Karpas-422 (cell line): ENCODE results near the gene MAP2K4. TPM values are rescaled to one million over a fixed set of nuclear protein-coding genes. Genes with fewer than 3 reads are reported as not detected.

Experiments
- DNase-seq: peaks from one replicate; pipeline ENCODE4 v3.0.0-alpha.2; 2015
- H2AFZ ChIP-seq: fragments of 200-600 bp; sonication (generic); 2 replicates; pipeline ENCODE4 v1.6.1; 2014; ENCODE audit warnings: antibody characterized with exemption, low read length, mixed read lengths
- H3K27ac ChIP-seq: fragments of 200-600 bp; sonication (generic); 2 replicates; pipeline ENCODE4 v1.5.1; 2014; ENCODE audit warnings: mild to moderate bottlenecking, low read length, moderate library complexity
- H3K27me3 ChIP-seq: fragments of 200-600 bp; sonication (generic); 2 replicates; pipeline ENCODE4 v1.6.1; 2014; ENCODE audit warnings: low read length, mixed read lengths
- H3K36me3 ChIP-seq: fragments of 200-600 bp; sonication (generic); 2 replicates; pipeline ENCODE4 v1.6.1; 2014; ENCODE audit warnings: low read length, mixed read lengths; ENCODE audit not compliant: insufficient read depth
- H3K4me1 ChIP-seq: fragments of 200-600 bp; sonication (generic); 2 replicates; pipeline ENCODE4 v1.6.1; 2014; ENCODE audit warnings: mild to moderate bottlenecking, low read length, mixed read lengths
- H3K4me2 ChIP-seq: fragments of 200-600 bp; sonication (generic); 2 replicates; pipeline ENCODE4 v1.6.1; 2014; ENCODE audit warnings: low read length, low read depth, mild to moderate bottlenecking; ENCODE audit not compliant: poor library complexity, severe bottlenecking
- H3K4me3 ChIP-seq: fragments of 200-600 bp; sonication (generic); 2 replicates; pipeline ENCODE4 v1.5.1; 2014; ENCODE audit warnings: mild to moderate bottlenecking, antibody characterized with exemption, low read length, mixed read lengths
- H3K79me2 ChIP-seq: fragments of 200-600 bp; sonication (generic); 2 replicates; pipeline ENCODE4 v1.6.1; 2014; ENCODE audit warnings: mild to moderate bottlenecking, low read length, mixed read lengths
- H3K9ac ChIP-seq: fragments of 200-600 bp; sonication (generic); 2 replicates; pipeline ENCODE4 v1.6.0; 2014; ENCODE audit warnings: low read length
- H3K9me2 ChIP-seq: fragments of 200-600 bp; sonication (generic), shearing (Covaris generic); replicated peaks from 2 replicates; pipeline ENCODE4 v1.6.0; 2014; ENCODE audit warnings: mild to moderate bottlenecking, low read length, moderate library complexity; ENCODE audit not compliant: insufficient read depth
- H3K9me3 ChIP-seq: fragments of 300-700, 200-600 bp; sonication (generic); 2 replicates; pipeline ENCODE4 v1.6.1; 2014; ENCODE audit warnings: low read length, mixed read lengths
- H4K20me1 ChIP-seq: fragments of 200-600 bp; sonication (generic); 2 replicates; pipeline ENCODE4 v1.6.1; 2014; ENCODE audit warnings: mild to moderate bottlenecking, antibody characterized with exemption, low read length, low read depth; ENCODE audit not compliant: insufficient read depth
- total RNA-seq: library from RNA; depleted of rRNA; stranded (reverse); fragments of >200 nt; shearing (Covaris generic); gene quantifications from 2 replicates; pipeline ENCODE4 v1.2.3, GENCODE V29; 2014; ENCODE audit warnings: low replicate concordance

The MAP2K4 gene
- total RNA-seq, 1 experiment from 2014 or later = 29.7 TPM

GRCh38 chr17:12062249-12062648 lies 41.6 kb downstream of the MAP2K4 start:
- Histone ChIP-seq H4K20me1 (no peaks in the 10 kb centered on the region), H3K79me2 (peaks cover 44% of the 10 kb centered on the region), H3K4me2 (no peak overlapping the region), H3K9ac (no peak overlapping the region), H3K9me3 (no peaks in the 10 kb centered on the region), H2AFZ (no peak overlapping the region), H3K36me3 (no peaks in the 10 kb centered on the region; the same call in 1 of the 2 replicates), H3K4me1 (peaks cover 4% of the 10 kb centered on the region), H3K27me3 (no peaks in the 10 kb centered on the region), H3K27ac (no peak overlapping the region), H3K9me2 (no peaks in the 10 kb centered on the region), H3K4me3 (no peak overlapping the region)
- DNase-seq = no peak

GRCh38 chr17:12064395-12064794 lies 43.7 kb downstream of the MAP2K4 start:
- H3K4me1 ChIP-seq = peaks cover 4% of the 10 kb centered on the region
- H3K4me3 ChIP-seq = no peak overlapping the region
- H3K27ac ChIP-seq = no peak overlapping the region
- H2AFZ ChIP-seq = no peak overlapping the region
- peaks cover 30% of the 10 kb centered on the region for H3K79me2 ChIP-seq
- no peaks in the 10 kb centered on the region for H4K20me1 ChIP-seq
- H3K9me3 ChIP-seq = no peaks in the 10 kb centered on the region
- no peak for DNase-seq
- H3K27me3 ChIP-seq = no peaks in the 10 kb centered on the region
- H3K36me3 ChIP-seq = no peaks in the 10 kb centered on the region; the same call in 1 of the 2 replicates
- no peaks in the 10 kb centered on the region for H3K9me2 ChIP-seq
- no peak overlapping the region for H3K4me2 ChIP-seq
- no peak overlapping the region for H3K9ac ChIP-seq

- Histone ChIP-seq H3K27ac (no peak overlapping the region), H3K9ac (no peak overlapping the region), H4K20me1 (no peaks in the 10 kb centered on the region), H3K9me2 (no peaks in the 10 kb centered on the region), H3K36me3 (no peaks in the 10 kb centered on the region; the same call in 1 of the 2 replicates), H3K4me2 (no peak overlapping the region), H3K27me3 (no peaks in the 10 kb centered on the region), H3K4me3 (no peak overlapping the region), H2AFZ (no peak overlapping the region), H3K9me3 (no peaks in the 10 kb centered on the region), H3K79me2 (peaks cover 14% of the 10 kb centered on the region; the same call in 1 of the 2 replicates), H3K4me1 (no peaks in the 10 kb centered on the region)
- no peak for DNase-seq
Observed at GRCh38 chr17:12067485-12067884, 46.8 kb downstream of the MAP2K4 start.

GRCh38 chr17:12068946-12069345 lies 48.3 kb downstream of the MAP2K4 start:
- no peaks in the 10 kb centered on the region; the same call in 1 of the 2 replicates for H3K36me3 ChIP-seq
- no peak overlapping the region for H2AFZ ChIP-seq
- no peak overlapping the region for H3K9ac ChIP-seq
- H3K9me2 ChIP-seq = no peaks in the 10 kb centered on the region
- no peak overlapping the region for H3K27ac ChIP-seq
- H3K79me2 ChIP-seq = peaks cover 11% of the 10 kb centered on the region; the same call in 1 of the 2 replicates
- DNase-seq = no peak
- H3K4me1 ChIP-seq = no peaks in the 10 kb centered on the region
- no peaks in the 10 kb centered on the region for H3K27me3 ChIP-seq
- H3K4me3 ChIP-seq = no peak overlapping the region
- no peaks in the 10 kb centered on the region for H4K20me1 ChIP-seq
- no peak overlapping the region for H3K4me2 ChIP-seq
- no peaks in the 10 kb centered on the region for H3K9me3 ChIP-seq

GRCh38 chr17:12070561-12070960 lies 49.9 kb downstream of the MAP2K4 start:
- Histone ChIP-seq H3K9ac (no peak overlapping the region), H3K27me3 (no peaks in the 10 kb centered on the region), H2AFZ (no peak overlapping the region), H3K9me3 (no peaks in the 10 kb centered on the region), H4K20me1 (no peaks in the 10 kb centered on the region), H3K9me2 (no peaks in the 10 kb centered on the region), H3K27ac (no peak overlapping the region), H3K36me3 (no peaks in the 10 kb centered on the region), H3K79me2 (peaks cover 17% of the 10 kb centered on the region), H3K4me3 (no peak overlapping the region), H3K4me1 (no peaks in the 10 kb centered on the region), H3K4me2 (no peak overlapping the region)
- no peak for DNase-seq

- H3K4me3 ChIP-seq = no peak overlapping the region
- H3K27ac ChIP-seq = no peak overlapping the region
- H3K79me2 ChIP-seq = peaks cover 22% of the 10 kb centered on the region
- no peaks in the 10 kb centered on the region for H3K9me2 ChIP-seq
- no peak for DNase-seq
- H3K9ac ChIP-seq = no peak overlapping the region
- no peaks in the 10 kb centered on the region for H3K4me1 ChIP-seq
- H3K27me3 ChIP-seq = no peaks in the 10 kb centered on the region
- H3K9me3 ChIP-seq = no peaks in the 10 kb centered on the region
- H4K20me1 ChIP-seq = no peaks in the 10 kb centered on the region
- H3K4me2 ChIP-seq = no peak overlapping the region
- no peak overlapping the region for H2AFZ ChIP-seq
- no peaks in the 10 kb centered on the region for H3K36me3 ChIP-seq
Observed at GRCh38 chr17:12074346-12074745, 53.7 kb downstream of the MAP2K4 start.

- Histone ChIP-seq H3K4me1 (no peaks in the 10 kb centered on the region), H3K9me3 (no peaks in the 10 kb centered on the region), H3K27me3 (no peaks in the 10 kb centered on the region), H3K9me2 (no peaks in the 10 kb centered on the region), H2AFZ (no peak overlapping the region), H3K36me3 (no peaks in the 10 kb centered on the region), H3K9ac (no peak overlapping the region), H3K27ac (no peak overlapping the region), H3K79me2 (peaks cover 20% of the 10 kb centered on the region), H3K4me3 (no peak overlapping the region), H4K20me1 (no peaks in the 10 kb centered on the region), H3K4me2 (no peak overlapping the region)
- DNase-seq = no peak
Observed at GRCh38 chr17:12077773-12078172, 57.1 kb downstream of the MAP2K4 start.

GRCh38 chr17:12078791-12079190 lies 58.1 kb downstream of the MAP2K4 start:
- no peak for DNase-seq
- H3K27ac ChIP-seq = no peak overlapping the region
- H3K79me2 ChIP-seq = peaks cover 17% of the 10 kb centered on the region
- no peaks in the 10 kb centered on the region for H3K27me3 ChIP-seq
- no peaks in the 10 kb centered on the region for H4K20me1 ChIP-seq
- H3K36me3 ChIP-seq = no peaks in the 10 kb centered on the region
- H3K9me2 ChIP-seq = no peaks in the 10 kb centered on the region
- H3K9me3 ChIP-seq = no peaks in the 10 kb centered on the region
- no peak overlapping the region for H3K4me2 ChIP-seq
- H3K4me3 ChIP-seq = no peak overlapping the region
- H2AFZ ChIP-seq = no peak overlapping the region
- H3K9ac ChIP-seq = no peak overlapping the region
- no peaks in the 10 kb centered on the region for H3K4me1 ChIP-seq

- Histone ChIP-seq H3K4me2 (no peak overlapping the region), H3K36me3 (no peaks in the 10 kb centered on the region), H4K20me1 (no peaks in the 10 kb centered on the region), H3K9me2 (no peaks in the 10 kb centered on the region), H3K79me2 (0 out of 2 replicates have a peak, but pooled peaks cover 21% of the 10 kb centered on the region), H3K27me3 (no peaks in the 10 kb centered on the region), H3K4me1 (no peaks in the 10 kb centered on the region), H3K9ac (no peak overlapping the region), H3K27ac (no peak overlapping the region), H3K9me3 (no peaks in the 10 kb centered on the region), H2AFZ (no peak overlapping the region), H3K4me3 (no peak overlapping the region)
- DNase-seq = no peak
Observed at GRCh38 chr17:12081720-12082119, 61.0 kb downstream of the MAP2K4 start.
